GM04504 (cell line): ENCODE results near the gene GLT8D2.

Experiments
- DNase-seq: peaks from one replicate; pipeline ENCODE4 v3.0.0-alpha.2; 2012; ENCODE audit warnings: low read depth

The GLT8D2 gene

GRCh38 chr12:103998976-103999375, 51.0 kb downstream of the GLT8D2 start:
- DNase-seq = no peak

GRCh38 chr12:103997286-103997900, 52.6 kb downstream of the GLT8D2 start:
- no peak for DNase-seq

- DNase-seq = no peak
Observed at GRCh38 chr12:103996595-103996994, 53.4 kb downstream of the GLT8D2 start.

- no peak for DNase-seq
Observed at GRCh38 chr12:103994235-103994634, 55.8 kb downstream of the GLT8D2 start.

GRCh38 chr12:103986829-103987228, 63.2 kb downstream of the GLT8D2 start:
- no peak for DNase-seq

GRCh38 chr12:103978384-103978982, 71.5 kb downstream of the GLT8D2 start:
- no peak for DNase-seq

GRCh38 chr12:103975368-103975767, 74.6 kb downstream of the GLT8D2 start:
- DNase-seq = no peak

GRCh38 chr12:103973909-103974308, 76.1 kb downstream of the GLT8D2 start:
- no peak for DNase-seq

- DNase-seq = no peak
Observed at GRCh38 chr12:103969391-103969790, 80.6 kb downstream of the GLT8D2 start.

- DNase-seq = no peak
Observed at GRCh38 chr12:103966736-103967135, 83.3 kb downstream of the GLT8D2 start.

GRCh38 chr12:103965590-103966504, 84.1 kb downstream of the GLT8D2 start, which contains the start of gene TDG:
TSS of gene TDG (plus strand) at chr12:103965872. CDS start at chr12:103966038, 166 bp downstream.
- peak; percentile 97 for DNase-seq

GRCh38 chr12:103965255-103965589, 84.8 kb downstream of the GLT8D2 start:
- no peak for DNase-seq

GRCh38 chr12:103964805-103965204, 85.2 kb downstream of the GLT8D2 start:
- no peak for DNase-seq

GRCh38 chr12:103962493-103962892, 87.5 kb downstream of the GLT8D2 start:
- DNase-seq = no peak

GRCh38 chr12:103960616-103961227, 89.3 kb downstream of the GLT8D2 start:
- no peak for DNase-seq

- DNase-seq = no peak
Observed at GRCh38 chr12:103958621-103959020, 91.4 kb downstream of the GLT8D2 start.

GRCh38 chr12:103957865-103958388, 92.1 kb downstream of the GLT8D2 start:
- DNase-seq = no peak

- DNase-seq = no peak
Observed at GRCh38 chr12:103956509-103957027, 93.4 kb downstream of the GLT8D2 start.

GRCh38 chr12:103955811-103956508, 94.0 kb downstream of the GLT8D2 start:
- no peak for DNase-seq

- no peak for DNase-seq
Observed at GRCh38 chr12:103952497-103952896, 97.5 kb downstream of the GLT8D2 start.

- DNase-seq = no peak
Observed at GRCh38 chr12:103948746-103949406, 101.1 kb downstream of the GLT8D2 start.
